Measurements from ENCODE around the gene AHRR. TPM values are rescaled to one million over a fixed set of nuclear protein-coding genes. Genes with fewer than 3 reads are reported as not detected.
"Not testable (repeated sequence)": the region's sequence is repeated elsewhere in the genome, so short reads cannot be mapped to it uniquely, and the experiment has no call there.

Gene AHRR
- total RNA-seq, 1 experiment from 2014 or later = 21.4 TPM

DNA sequence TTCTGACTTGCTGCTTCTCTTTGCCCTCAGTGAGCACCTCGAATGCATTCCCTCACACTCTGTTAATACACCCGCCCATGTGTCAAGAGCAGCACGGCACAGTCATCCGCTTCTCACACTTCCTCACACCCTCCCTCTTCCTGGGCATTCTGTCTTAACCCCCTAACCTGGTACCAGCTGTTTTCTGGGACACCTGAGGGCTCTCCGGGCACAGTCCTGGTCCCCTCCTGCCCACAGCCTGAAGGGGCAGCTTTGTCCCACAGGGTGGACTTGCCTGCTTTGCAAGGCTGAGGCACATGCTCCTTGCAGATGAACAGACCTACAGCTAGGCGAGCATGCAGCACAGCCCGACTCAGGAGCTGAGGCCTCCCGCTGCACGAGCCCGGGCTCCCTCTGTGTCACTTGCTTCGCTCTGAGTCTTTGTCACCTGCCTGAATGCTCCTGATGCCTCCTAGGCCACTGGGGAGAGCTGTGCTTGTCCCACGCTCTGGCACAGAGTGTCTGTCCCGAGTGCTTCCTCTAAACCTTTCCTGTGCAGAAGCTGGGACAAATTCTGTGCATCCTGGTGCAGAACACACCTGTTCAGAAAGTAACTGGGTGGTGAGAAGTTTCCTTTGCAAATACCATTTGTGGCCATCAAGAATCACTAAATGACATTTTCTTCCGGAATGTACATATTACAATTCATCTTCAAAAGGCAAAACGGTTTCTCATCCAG lies 47.8 kb downstream of the AHRR start:
- DNase-seq (ENCODE audit: low read depth, low spot score) = no peak

GRCh38 chr5:369869-370236 lies 48.3 kb downstream of the AHRR start:
- DNase-seq (ENCODE audit: low read depth, low spot score); in situ Hi-C loops (cut with HindIII; ENCODE audit: low pct_unique_long_range_greater_than_20kb, low sequenced_read_pairs): not testable (repeated sequence)

More for the DNA sequence above, 47.8 kb downstream of the AHRR start:
- in situ Hi-C loops (cut with HindIII; ENCODE audit: low pct_unique_long_range_greater_than_20kb, low sequenced_read_pairs) = no loop called here

DNA sequence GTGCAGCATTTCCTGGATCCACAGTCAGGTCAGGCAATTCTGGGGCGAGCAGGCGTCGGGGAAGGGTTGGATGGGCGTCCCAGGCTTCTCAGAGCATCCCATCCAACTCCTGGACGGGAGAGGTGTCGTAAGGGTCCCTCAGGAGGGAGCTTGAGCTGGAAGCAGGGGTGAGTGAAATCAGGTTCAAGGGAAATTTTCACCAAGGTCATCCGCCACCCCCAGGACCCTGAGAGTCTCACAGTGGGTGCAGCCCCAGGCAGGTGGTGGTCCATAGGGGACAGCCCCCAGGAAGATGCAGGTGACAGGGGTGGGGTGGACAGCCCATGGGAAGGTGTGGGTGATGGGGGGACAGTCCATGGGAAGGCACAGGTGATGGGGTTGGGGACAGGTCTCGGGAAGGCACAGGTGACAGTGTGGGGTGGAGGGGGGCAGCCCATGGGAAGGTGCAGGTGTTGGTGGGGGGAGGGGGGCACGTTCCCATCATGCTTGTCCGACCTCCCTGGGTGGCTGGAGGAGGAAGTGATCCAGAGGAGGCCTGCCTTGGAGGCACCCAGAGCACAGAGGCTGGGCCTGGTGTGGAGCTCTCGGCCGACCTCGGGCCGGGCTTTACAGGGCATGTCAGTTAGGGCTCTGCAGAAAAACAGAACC lies 48.9 kb downstream of the AHRR start:
- in situ Hi-C loops (cut with HindIII; ENCODE audit: low pct_unique_long_range_greater_than_20kb, low sequenced_read_pairs) = no loop called here
- no peak for DNase-seq (ENCODE audit: low read depth, low spot score)

DNA sequence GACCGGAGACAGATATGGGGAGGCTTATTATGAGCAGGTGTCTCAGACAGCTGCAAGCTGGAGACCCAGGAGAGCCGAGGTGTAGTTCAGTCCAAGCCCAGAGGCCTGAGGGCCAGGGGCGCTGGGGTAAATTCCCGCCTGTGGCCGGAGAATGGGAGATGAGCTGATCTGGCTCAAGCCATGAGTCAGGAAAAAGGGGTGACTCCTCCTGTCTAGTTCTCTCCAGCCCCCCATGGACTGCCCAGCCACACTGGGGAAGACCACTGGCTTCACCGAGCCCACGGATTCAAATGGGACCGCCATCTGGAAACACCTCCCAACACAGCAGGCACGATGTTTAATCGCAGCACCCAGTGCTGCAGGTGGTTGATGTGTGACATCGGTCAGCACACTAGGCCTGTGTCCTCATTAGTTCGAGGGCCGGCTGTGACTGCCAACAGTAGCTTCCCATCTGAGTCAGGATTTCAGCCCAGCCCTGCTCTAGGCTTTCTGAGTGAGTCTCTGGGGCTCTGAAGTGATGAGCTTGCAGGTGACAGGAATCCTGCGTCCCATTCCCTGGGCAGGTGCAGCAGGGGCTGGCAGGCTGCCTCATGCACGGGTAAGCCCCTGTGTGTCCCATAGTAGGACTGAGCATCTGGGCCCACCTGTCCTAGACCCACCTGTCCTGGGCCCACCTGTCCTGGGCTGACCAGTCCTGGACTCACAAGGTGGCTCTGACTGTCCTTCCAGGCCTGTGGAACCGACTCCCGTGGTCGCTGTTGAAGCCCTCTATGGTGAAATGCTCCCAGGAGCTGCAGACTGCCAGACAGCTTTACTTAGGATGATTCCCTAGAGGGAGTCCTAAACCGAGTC lies 49.7 kb downstream of the AHRR start:
- in situ Hi-C loops (cut with HindIII; ENCODE audit: low pct_unique_long_range_greater_than_20kb, low sequenced_read_pairs) = no loop called here
- DNase-seq (ENCODE audit: low read depth, low spot score) = no peak

DNA sequence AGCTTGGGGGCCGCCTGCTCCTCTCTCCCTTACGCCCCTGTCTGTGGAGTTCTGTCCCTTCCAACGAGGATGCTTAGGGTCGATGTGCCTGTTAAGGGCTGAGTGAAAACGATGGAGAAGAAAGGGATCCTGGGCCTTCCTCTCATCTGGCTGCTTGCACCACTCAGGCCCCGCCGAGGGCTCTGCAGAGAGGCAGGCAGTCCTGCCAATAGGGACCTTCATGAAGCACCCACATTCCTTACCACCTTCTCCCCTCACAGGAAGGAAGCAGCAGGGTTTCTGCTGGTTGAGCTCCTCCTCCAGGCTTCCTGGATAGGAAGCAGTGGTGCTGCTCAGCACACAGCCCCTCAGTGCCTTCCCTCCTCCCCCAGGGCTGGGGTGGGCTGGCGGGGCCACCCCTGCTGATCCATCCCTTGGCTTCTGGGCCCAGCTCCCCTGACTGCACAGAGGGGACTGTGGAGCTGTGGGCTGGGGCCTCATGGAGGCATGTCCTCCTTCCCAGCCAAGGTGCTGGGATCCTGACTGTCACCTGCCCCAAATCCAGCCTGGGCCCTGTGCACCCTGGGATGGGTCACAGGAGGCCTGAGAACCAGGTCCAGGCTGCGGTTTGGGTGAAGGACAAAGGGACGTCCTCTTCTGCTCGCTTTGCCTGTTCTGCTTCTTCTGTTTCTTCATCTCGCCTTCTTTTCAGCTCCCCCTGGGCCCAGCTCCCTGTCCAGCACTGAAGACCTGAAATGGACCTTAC lies 50.5 kb downstream of the AHRR start:
- in situ Hi-C loops (cut with HindIII; ENCODE audit: low pct_unique_long_range_greater_than_20kb, low sequenced_read_pairs) = no loop called here
- DNase-seq (ENCODE audit: low read depth, low spot score) = no peak

GRCh38 chr5:372556-372995 lies 51.1 kb downstream of the AHRR start:
- DNase-seq (ENCODE audit: low read depth, low spot score) = no peak
- in situ Hi-C loops (cut with HindIII; ENCODE audit: low pct_unique_long_range_greater_than_20kb, low sequenced_read_pairs) = no loop called here

DNA sequence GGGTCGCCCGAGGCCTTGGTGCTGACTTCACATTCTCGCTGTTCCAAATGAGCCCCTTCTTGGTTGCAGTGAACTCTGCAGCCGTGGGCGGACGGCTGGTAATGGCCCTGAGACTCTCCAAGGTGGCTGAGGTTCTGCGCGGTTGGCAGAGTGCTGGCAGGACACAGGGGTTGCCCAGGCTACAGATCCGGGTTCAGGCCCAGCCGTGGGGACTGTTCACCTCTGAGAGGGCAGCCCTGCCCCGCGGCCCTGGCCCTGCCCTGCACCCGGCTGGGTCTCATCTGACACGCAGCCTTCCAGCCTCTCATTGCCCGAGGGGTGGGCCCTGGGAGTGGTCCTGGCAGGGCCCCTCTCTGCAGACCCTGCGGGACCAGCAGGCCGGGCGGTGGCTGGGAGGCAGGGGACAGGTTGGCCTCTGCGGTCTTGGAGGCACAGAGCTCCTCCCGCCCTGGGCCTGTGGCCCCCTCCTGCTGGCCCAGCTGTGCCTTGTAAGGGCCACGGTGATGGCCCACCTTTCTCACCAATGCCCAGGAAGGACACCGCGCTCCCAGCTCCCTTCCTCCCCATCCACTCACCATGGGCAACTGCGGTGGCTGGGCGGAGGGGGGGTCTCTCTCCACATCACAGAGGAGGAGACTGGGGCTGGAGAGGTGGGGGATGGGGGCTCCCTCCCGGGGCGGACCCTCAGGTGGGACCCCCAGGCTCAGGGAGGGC lies 51.6 kb downstream of the AHRR start:
- DNase-seq (ENCODE audit: low read depth, low spot score) = peak; percentile 25
- in situ Hi-C loops (cut with HindIII; ENCODE audit: low pct_unique_long_range_greater_than_20kb, low sequenced_read_pairs) = no loop called here

GRCh38 chr5:373710-374602 lies 52.4 kb downstream of the AHRR start:
- in situ Hi-C loops (cut with HindIII; ENCODE audit: low pct_unique_long_range_greater_than_20kb, low sequenced_read_pairs) = no loop called here
- peak; percentile 66 for DNase-seq (ENCODE audit: low read depth, low spot score)

GRCh38 chr5:374631-375335 lies 53.3 kb downstream of the AHRR start:
- in situ Hi-C loops (cut with HindIII; ENCODE audit: low pct_unique_long_range_greater_than_20kb, low sequenced_read_pairs) = no loop called here
- no peak for DNase-seq (ENCODE audit: low read depth, low spot score)

DNA sequence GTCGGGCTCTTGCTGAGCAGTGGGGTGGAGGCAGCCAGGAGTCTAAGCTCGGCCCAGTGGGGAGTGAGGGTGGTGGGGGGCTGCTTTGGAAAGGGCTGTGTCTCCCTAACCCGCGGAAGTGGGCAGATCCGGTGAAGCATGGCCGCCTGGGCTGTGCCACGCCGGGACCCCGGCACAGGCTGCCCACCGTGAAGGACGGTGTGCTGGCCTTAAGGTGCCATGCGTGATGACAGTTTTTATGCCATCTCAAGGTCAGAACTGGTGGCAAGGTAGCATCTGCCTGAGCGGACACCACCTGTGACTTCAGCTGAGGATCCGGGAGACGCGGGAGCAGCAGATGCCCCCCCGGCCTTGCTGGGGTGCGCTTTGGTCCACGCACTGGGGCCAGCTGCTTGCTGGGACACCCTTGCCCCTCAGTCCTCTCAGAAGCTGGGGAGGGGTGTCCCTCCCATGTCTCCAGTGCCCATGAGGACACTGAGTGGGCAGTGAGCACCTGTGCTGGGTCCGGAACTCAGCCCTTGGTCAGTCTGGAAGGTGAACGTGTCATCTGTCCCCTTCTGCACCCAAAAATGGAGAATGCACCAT lies 53.9 kb downstream of the AHRR start:
- in situ Hi-C loops (cut with HindIII; ENCODE audit: low pct_unique_long_range_greater_than_20kb, low sequenced_read_pairs) = no loop called here
- no peak for DNase-seq (ENCODE audit: low read depth, low spot score)

DNA sequence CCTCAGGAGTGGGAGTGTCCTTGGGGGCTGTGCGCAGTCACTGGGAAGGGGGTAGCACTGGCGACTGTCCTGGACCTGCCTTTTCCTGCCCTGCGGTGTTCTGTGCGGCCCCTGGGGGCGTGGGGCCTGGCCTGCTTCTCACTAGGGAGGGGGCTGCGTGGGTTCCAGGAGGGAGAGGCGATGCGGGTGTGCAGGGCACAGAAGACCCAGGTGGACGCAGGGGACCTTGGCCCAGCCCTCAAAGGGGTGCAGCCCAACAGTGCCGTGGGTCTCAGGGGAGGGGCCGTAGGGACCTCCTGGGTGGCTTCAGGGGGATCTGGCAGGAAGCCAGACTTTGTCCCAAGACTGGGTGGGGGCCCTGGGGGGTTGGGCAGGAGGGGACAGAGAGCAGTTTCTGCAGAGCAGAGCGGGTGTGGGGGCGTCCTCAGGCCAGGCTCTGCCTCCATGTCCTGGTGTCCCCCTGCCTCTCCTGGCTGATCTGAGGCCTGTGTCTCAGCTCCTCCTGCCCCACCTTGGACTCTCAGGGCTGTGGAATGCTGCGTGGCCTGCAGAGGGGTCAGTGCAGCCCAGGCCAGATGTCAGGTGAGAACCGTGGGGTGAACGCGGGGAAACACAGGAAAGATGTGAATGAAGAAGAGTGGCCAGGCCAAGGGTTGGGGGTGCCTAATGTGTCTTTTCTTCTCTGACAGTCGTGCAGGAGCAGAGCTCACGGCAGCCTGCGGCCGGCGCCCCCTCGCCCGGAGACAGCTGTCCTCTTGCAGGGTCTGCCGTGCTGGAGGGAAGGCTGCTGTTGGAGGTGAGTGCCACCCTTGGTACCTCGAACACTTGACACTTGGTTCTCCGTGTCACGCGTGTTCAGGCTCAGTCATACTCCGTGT lies 54.6 kb downstream of the AHRR start:
- DNase-seq (ENCODE audit: low read depth, low spot score) = no peak
- in situ Hi-C loops (cut with HindIII; ENCODE audit: low pct_unique_long_range_greater_than_20kb, low sequenced_read_pairs) = no loop called here

DNA sequence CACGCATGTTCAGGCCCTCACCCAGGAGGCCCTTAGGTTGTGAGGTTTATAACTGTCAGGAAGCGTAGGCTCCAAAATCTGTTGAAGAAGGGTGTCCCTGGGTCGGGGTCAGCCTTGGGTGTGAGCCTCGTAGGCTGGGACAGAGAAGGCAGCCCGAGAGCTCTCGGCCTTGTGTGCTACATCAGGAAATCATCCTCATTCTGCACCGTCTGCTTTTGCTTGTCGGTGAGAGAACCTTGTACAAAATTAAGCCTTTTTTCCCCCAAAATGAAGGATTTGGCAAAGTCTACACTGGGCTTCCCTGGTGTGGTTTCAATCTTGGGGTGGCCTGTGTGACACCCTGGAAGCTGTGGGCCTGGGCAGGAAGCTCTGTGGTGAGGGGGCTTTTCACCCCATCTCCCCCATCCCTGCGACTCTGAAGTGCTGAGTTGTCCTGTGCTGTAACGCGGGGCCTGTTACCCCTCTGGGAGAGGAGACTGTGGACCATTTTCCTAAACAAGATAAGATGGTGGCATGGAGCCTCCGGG lies 55.3 kb downstream of the AHRR start:
- no peak for DNase-seq (ENCODE audit: low read depth, low spot score)
- in situ Hi-C loops (cut with HindIII; ENCODE audit: low pct_unique_long_range_greater_than_20kb, low sequenced_read_pairs) = no loop called here

- DNase-seq (ENCODE audit: low read depth, low spot score) = no peak
- in situ Hi-C loops (cut with HindIII; ENCODE audit: low pct_unique_long_range_greater_than_20kb, low sequenced_read_pairs) = no loop called here
Observed at GRCh38 chr5:377326-377981, 55.9 kb downstream of the AHRR start.

DNA sequence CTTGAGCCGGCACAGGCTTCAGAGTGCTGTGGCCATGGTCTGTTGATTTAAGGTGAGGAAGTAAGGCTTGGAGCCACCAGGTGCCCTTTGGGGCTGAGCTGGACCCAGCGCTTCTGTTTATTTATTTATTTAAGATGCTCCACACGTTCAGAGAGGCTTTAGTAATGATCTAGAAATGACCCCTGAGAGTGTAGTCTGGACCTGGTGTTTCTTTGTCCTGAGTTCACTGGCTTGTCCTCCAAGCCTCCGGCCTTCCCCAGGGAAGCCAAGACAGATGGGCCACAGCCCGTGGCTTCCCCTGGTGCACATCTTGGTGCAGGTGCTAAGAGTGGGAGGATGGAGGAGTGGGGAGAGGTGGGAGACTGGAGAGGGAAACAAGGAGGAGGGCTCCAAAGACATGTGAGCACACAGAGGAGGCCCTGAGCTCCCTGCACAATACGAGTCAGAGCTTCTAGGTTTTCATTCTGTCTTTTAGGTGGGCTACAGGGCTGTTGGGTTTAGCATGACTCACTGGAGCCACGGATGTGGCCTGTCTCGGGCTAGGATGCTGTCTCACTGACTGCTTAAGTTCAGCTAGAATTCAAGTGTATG lies 56.9 kb downstream of the AHRR start:
- in situ Hi-C loops (cut with HindIII; ENCODE audit: low pct_unique_long_range_greater_than_20kb, low sequenced_read_pairs) = no loop called here
- DNase-seq (ENCODE audit: low read depth, low spot score) = no peak
